GM18858 (cell line): ENCODE results near the gene ADM2.

Experiments
- ATAC-seq: cut with Tn5 transposase; IDR thresholded peaks from one replicate; pipeline ENCODE4 v1.9.1; 2021; ENCODE audit not compliant: unreplicated experiment

Gene ADM2

DNA sequence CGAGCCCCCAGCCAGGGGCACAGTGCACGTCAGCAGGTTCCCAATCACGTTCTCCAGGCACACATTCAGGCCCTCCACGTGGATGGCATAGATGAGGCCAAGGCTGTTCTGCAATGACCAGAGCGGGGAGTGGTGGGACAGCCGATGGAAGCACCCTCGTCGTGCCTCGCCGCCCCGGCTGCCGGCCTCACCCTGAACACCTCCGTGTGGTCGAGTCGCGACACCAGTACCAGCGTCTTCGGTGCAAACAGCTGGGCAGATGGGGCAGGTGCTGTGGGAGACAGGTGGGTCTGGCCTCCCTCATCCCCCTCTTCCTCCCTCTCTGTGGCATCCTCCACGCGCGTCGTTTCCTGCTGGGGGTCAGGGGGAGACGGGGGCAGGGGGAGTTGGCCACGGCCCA is 14.0 kb upstream of the ADM2 start:
- ATAC-seq: no peak

GRCh38 chr22:50467773-50468440 is 13.4 kb upstream of the ADM2 start:
- no peak for ATAC-seq

GRCh38 chr22:50468626-50469025 is 12.7 kb upstream of the ADM2 start:
- ATAC-seq: no peak

GRCh38 chr22:50469377-50470305 is 11.7 kb upstream of the ADM2 start:
- no peak for ATAC-seq

DNA sequence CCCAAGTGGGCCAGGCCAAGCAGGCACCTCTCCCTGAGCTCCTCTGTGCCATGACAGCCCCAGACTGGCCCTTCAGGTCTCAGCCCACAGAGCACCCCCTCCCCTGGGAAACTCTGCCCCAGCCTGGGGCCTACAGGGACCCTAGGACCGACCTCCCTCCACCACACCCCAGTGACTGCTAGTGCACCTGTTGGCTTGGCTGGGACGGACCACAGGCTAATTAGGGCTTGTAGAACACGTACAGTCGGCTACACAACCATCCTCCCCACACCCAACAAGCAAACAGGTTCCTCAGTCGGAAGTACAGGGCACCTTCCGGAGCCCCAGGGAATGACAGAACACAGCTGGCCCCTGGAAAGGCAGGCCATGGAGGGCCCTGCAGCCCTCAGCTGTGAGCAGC is 10.9 kb upstream of the ADM2 start:
- ATAC-seq: no peak

DNA sequence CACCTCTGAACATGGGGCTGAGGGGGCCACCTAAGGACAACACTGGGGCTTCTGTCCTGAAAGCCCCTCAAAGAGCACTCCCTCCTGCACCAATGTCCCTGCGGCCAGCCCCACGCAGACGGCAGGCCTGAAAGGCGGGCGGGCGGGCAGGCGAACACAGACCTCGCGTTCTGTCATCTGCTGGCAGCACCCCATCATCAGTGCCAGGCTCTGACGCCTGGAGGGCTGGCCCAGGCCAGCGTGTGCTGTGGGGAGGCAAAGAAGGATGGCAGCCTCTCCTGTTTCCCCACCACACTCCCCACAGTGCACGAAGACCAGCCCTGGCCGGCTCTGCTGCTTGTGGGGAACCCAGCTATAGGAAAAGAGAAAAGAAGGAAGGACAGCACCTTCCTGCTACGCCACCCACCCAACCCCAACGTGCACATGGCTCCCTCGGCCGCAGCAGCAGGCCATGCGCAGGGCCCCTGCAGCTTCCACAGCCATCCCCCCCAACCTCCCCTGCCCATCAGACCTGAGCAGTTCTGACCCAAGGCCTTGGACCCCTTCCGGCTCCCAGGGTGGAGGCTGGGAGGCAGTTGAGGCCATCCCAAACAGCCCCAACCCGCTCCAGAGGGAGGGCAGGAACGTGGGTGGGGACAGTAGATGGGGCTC is 10.0 kb upstream of the ADM2 start:
- no peak for ATAC-seq

- no peak for ATAC-seq
Observed at GRCh38 chr22:50471962-50472361, 9.4 kb upstream of the ADM2 start.

GRCh38 chr22:50473088-50473487 is 8.3 kb upstream of the ADM2 start:
- ATAC-seq: no peak

DNA sequence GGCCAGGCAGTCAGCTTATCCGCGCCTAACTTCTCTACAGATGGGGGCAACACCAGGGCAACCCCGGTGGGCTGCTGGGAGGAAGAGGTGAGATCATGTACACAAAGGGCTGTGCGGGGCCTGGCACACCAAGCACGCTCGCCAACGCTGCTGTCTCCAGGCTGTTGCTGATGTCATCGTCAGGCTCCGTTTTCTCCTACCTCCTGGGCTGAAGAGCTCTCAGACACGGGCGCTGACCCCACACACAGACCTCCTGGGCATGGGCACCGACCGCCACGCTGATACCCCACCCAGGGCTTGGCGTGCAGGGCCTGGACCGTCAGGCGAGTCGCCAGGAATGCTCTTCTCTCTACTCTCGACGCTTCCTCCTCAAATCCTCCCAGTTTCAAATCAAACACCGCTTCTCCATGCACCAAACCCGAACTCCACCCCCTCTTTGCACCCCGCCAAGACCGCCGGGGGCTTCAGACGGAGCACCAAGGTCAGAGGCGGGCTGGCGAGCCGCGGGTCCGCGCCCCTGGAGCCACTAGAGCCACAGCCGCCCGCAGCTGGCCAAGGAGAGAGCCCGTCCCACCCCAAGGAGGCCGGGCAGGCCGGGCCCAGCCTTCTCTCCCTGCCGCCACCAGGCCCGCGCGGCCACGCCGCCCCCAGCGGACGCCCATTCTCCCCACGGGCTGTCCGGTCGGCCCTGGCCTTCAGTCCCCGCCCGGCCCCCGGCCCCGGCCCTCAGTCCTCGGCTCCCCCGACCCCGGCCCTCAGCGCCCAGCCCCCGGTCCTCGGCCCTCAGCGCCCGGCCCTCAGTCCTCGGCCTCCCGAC is 7.3 kb upstream of the ADM2 start:
- no peak for ATAC-seq

- ATAC-seq: peak; percentile 54
Observed at GRCh38 chr22:50474710-50475651, 6.4 kb upstream of the ADM2 start, which contains the start of gene SBF1. TSS of gene SBF1 (minus strand) at chr22:50475035. CDS start at chr22:50474840, 195 bp downstream.

- no peak for ATAC-seq
Observed at GRCh38 chr22:50475652-50476002, 5.7 kb upstream of the ADM2 start.

DNA sequence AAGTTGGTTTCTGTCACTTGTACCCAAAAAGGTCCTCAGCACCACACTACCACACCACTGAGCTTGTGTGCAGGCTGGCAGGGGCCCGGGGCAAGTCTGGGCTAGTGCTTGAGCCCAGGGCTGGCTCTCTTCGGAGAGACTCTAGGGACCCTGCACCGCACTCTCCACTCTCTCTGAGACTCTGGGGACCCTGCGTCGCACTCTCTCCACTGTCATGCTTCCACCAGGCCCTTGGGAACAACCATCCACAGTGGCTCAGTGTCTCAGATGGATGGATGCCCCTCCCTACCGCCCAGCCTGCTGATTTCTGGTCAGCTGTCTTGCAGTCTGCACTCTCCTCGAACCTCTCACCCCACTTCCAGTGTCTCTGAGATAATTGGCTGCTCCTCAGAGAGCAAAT is 4.5 kb upstream of the ADM2 start:
- no peak for ATAC-seq

DNA sequence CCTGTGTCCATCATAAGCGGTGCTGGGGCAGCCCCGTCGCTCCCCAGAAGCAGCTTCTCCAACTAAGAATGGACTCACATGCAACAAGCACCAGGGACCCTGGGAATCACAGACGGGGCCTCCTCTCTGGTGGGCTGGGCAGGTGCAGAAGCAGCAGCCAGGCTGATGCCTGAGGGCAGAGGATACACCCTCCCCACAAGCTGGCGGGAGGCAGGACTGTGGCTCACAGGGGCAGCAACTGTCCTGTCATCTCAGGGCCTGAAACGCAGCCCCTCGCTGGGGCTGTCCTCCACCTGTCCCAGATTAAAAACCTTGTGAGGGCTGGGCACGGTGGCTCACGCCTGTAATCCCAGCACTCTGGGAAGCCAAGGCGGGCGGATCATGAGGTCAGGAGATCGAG is 3.4 kb upstream of the ADM2 start:
- no peak for ATAC-seq

DNA sequence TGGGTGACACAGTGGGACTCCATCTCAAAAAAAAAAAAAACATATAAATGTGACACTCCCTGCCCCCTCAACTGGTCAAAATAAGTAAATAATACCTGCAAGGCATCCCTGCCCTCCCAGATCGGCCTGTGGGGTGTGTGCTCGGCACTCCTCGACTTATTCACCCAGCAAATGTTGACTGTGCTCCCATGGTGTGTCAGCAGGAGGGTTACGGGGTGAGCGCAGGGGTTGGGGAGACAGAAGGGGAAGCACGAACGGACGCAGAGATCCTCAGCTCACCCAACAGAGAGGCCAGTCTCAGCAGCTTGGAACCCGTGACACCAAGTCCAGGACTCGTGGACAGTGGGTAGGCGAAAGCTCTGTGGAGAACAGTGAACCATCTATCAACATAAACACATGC is 1.6 kb upstream of the ADM2 start:
- ATAC-seq: no peak

GRCh38 chr22:50481045-50481439 is 301 bp upstream of the ADM2 start:
- no peak for ATAC-seq

GRCh38 chr22:50482107-50483074 is 1.0 kb downstream of the ADM2 start:
- no peak for ATAC-seq

GRCh38 chr22:50483106-50483505 is 1.8 kb downstream of the ADM2 start:
- ATAC-seq: no peak

DNA sequence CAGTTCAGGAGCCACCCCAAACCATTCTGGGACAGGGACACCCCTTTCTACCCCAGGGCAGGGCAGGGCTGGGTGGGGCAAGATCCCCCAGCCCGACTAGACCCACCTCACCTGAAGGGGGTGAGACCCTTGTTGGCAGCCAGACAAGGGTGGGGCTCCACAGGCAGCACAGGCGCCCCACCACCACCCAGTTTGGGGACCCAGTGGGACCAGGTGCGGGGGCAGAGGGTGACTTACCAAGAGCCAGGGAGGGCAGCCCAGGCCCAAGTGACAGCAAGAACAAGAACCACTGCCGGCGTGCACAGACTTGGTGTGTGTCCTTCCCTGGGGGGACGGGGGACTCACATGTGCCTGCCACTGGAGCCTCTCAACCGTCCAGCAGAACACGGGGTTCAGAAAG is 2.2 kb downstream of the ADM2 start:
- no peak for ATAC-seq
